ENCODE results near the gene HOXC5.
"Not testable (repeated sequence)": the region's sequence is repeated elsewhere in the genome, so short reads cannot be mapped to it uniquely, and the experiment has no call there.

The HOXC5 gene

DNA sequence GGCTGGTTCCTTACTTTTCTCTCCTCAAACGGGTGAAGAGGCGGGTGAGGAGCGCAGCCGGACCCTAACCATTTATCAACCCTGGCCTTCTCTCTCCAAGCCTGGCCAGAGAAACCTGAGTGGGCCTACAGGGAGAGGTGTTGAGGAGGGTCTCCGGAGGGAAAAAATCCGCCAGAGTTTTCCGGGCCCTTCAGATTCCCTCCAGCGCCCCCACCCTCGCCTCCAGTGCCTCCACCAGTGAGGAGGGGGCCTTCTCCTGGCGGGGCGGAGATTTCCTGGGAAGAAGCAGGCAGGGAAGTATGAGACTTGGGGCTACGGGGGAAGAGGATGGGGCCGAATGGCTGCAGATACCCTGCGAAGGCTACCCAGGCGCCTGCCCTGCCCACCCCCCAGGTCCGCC is 1.4 kb upstream of the HOXC5 start:
- no peak for DNase-seq (ENCODE audit: low read depth, low spot score)
- no peak overlapping the region for H3K27ac ChIP-seq

DNA sequence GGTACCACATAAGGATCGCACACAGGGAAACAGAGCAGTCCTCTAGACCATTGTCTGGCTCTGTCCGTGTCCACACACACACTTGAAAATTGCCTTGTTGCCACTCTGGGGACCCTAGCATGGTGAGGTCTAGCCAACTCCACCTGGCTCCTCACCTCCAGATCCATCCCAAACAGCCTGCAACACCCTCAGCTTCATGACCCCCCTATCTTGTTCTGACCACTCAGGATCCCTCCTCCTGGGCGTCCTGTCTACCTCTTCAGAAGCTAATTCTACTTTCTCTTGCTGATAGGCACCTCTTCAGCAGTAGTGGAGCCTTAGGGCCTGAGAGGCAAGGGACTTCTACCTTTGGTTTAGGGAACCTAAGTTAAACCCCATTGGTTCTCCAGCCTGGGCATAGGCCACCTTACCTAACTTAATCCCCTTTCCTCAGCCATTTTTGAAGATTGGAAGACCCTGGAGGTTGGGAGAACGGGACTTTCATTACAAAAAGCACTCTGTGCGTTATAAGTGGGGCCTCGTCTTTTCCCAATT is 697 bp upstream of the HOXC5 start:
- DNase-seq (ENCODE audit: low read depth, low spot score), result no peak
- H3K27ac ChIP-seq, result no peak overlapping the region

DNA sequence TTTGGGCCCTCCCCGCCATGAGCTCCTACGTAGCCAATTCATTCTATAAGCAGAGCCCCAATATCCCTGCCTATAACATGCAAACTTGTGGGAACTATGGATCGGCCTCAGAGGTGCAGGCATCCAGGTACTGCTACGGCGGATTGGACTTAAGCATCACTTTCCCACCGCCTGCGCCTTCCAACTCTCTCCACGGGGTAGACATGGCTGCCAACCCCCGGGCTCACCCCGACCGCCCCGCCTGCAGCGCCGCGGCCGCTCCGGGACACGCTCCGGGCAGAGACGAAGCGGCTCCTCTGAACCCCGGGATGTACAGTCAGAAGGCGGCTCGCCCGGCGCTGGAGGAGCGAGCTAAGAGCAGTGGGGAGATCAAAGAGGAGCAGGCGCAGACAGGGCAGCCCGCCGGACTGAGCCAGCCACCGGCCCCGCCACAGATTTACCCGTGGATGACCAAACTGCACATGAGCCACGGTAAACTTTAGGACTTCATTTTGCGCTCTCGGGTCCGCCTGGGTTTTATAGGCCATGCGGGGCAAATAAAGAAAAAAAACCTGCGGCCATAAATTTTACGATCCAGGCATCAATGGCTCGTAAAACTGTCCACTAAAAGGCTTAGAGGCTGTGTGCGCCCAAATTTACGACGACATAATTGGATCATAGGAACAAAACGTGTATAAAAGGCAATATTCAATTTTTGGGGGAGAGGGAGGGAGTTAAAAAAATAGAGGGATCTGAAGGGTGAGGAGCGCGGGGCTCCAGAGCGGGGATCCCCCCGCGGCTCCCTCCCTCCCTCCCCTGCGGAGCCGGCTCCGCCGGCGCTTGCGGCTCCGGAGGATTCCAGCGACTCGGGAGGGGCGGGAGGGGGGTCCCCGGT is 493 bp downstream of the HOXC5 start:
- no peak overlapping the region for H3K27ac ChIP-seq
- DNase-seq (ENCODE audit: low read depth, low spot score), result no peak

DNA sequence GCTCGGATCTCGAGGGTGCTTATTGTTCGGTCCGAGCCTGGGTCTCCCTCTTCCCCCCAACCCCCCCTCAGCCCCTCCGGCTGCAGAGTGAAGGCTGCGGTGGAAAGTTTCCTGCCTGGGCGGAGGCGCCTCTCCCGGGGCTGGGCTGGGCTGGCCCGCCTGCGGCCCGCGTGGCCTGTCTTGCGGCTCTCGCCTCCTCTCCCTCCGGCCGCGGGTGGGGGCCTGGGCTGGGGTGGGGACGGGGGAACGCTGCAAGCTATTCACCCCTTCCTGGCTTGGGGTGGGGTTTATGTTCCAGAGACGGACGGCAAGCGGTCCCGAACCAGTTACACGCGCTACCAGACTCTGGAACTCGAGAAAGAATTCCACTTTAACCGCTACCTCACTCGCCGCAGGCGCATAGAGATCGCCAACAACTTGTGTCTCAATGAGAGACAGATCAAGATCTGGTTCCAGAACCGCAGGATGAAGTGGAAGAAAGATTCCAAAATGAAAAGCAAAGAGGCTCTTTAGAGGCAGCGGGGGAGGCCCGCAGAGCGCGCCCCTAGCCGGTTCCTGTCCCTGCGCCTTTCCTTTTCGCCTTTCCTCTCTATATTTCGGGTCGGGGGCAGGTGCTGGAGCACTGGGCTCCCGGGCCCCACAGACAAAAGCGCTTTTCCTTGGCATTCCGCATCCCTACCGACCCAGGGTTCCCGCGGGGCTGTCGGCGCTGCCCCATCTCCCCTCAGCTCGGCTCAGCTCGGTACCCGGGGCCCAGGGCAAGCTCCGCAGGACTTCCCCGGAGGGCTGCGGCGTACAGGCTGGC is 1.3 kb downstream of the HOXC5 start:
- no peak overlapping the region for H3K27ac ChIP-seq
- DNase-seq (ENCODE audit: low read depth, low spot score), result no peak

DNA sequence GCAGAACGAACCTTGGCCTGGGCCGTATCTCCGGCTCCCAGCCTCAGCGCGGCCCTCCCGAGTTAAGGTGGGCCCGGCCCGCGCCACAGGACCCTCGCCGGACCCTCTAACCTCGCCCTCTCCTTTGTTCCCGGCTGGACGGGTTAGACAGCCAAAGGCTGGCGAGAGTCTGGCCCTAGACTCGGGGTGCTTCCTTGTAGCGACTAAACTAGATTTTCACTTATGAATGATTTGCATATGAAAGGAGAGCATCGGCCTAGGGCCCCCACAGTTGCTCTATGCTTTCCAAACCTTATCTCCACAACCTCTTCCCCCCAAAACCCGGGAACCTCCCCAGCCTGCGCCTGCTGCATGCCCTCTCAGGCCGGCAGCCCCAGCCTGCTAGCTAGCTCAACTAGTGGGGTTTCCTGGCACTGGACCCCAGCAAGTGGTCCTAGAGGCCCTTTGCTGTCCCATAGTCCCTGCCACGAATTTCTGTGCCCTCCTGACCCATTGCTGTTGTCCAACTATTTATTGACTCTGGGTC is 2.0 kb downstream of the HOXC5 start:
- DNase-seq (ENCODE audit: low read depth, low spot score), result no peak
- H3K27ac ChIP-seq, result no peak overlapping the region

DNA sequence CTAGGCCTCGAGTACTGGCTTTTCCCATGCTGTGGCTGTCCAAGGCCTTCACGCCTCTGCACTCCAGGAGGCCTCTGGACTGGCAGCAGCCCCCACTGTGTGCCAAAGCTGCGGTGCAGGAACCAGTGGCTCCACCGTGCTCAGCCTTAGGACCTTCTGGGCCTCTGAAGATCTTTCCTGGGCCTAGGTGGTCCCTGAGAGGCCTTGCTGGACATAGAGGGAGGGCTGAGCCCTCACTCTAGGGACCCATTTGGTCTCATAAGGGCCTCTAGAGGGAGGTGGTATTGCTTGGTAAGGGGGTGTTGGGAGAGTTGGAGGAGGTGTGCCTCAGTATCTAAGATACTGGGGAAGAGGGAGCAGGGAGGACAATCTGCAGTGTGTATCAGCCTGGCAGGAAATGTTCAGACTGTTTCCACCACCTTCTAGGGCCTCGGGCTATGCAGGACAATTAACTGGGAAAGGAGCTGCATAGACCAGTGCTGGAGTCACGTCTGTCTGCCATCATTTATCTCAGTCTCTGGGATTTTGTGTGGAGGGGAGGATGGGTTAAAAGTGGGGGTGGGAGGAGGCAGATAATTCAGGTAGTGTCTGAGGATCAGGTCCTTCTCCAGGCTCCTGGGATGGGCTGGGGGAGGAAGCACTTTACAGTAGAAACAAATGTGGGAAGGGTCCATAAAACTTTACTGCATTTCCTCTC is 2.9 kb downstream of the HOXC5 start:
- no peak for DNase-seq (ENCODE audit: low read depth, low spot score)
- H3K27ac ChIP-seq, result no peak overlapping the region

DNA sequence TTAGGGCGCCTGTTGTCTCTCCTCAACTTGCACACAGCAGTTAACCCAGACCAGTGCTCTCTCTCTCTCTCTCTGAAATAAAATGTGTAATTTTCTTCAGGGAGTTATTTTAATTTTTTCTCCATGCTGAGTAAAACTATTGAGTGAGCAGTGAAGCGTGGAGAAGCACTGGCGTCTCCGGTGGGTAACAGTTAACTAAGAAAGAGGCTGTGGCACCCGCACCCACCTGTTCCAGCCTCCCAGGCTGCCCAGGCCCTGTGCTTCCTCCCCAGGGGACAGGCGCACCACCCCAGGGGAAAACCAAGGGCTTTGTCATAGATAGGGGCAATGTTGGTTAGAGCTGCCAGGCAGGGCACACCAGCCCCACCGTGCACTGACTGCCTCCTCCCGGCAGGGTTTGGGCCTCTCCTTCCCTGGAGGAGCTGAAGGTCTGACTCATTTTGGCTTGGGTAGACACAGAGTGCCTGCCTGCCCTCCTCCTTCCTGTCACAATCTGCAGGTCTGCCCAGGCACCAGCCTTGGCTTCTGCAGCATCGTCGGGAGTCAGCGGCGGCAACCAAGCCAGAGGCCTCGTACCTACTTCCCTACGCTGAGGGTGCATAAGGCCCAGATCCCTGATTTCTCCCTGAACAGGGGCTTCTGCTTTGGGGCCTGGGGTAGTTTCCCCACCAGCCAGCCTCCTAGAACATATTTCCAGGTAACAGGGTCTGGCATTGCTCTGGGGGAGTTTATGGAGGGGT is 3.9 kb downstream of the HOXC5 start:
- no peak overlapping the region for H3K27ac ChIP-seq
- DNase-seq (ENCODE audit: low read depth, low spot score), result peak; percentile 18

DNA sequence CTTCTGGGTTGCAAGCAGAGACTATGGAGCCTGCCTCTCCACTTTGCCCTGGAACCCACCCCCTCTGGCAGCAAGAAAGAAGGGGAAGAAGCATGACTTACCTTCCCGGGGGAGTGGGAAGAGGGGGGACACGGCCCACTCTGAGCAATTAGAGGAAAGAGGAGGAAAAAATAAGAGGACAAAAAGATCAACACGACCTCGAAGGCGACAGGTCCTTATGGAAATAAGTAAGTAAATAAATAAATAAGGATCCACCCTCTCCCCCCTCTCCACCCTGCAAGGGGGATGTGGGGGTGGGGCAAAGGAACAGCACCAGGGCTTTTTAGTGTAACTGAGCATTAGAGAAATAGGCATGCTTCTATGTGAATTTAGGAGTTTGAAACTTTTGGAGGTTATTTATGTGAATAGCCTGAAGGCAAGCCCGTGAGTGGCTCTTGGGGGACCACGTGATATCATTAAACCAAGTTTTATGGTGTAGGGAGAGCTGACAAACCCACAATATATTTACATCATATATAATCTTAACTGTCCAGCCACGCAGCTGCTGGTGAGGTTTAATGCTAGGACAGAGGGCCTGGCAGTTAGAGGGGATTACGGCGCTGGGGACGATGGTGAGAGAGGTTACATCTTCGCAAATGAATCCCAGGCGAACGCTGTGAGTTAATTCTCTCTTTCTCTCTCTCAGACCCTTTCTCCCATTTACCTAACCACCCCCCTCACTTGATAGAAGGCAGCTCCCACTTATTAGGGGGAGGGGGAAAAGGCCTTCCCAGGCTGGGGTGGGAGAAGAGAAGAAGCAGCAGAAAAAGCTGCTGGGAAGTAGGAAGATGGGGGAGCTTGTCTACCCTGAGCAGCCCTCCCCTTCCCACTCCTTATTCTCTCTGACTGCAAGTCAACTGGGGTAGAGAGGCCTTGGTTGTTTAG is 4.8 kb downstream of the HOXC5 start:
- no peak for DNase-seq (ENCODE audit: low read depth, low spot score)
- H3K27ac ChIP-seq, result no peak overlapping the region

DNA sequence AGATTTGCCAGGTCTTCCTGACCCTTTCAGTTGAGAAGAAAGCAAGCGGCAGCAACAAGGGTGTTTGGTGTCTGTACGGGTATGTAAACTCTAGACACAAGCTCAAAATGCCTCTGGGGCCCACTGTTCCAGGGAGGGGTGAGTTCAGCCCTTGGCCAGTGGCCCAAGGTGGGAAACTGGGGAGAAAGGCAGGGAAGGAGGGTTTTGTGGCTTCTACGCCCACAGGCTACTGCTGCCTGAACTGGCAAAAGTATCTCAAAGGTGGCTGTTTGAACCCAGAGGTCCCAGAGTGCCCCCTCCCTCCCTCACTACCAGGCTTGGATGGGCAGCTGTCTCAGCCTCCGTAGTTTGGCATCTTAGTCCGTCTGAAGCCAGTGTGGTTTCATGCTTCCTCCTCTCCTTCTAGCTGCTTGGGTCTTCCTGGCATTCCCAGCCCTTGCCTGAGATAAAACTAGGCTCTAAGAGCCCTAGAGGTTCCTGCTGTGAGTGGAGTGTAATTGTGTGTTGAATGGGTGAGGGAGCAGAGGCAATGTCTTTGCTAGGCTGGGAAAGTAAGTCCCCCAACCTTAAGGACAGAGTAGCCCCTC is 5.5 kb downstream of the HOXC5 start:
- DNase-seq (ENCODE audit: low read depth, low spot score), result no peak
- H3K27ac ChIP-seq, result no peak overlapping the region

DNA sequence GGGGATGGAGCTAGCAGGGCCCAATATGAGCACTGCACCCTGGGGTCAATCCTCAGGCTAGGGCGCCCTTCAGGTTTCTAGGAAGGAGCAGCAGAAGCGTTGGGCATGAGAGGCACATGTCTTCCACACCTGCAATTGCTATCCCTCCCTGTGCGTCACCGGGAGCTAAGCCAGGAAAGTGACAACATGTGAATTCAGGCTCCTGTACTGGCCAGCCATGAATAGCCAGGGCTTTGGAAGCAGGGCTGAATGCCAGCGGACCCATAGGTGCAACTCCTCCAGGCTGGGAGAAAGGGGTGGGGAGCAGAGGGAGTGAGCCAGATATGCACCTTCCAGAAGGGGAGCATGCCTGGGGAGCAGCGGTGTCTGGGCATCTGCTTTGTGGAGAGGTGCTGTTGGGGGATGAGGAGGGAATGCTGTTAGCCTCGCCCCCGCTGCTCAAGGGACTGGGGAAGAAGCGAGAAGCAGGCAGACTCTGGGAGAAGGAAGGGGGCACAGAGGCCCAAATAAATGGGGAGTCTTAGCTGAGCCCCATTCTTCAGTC is 6.1 kb downstream of the HOXC5 start:
- DNase-seq (ENCODE audit: low read depth, low spot score), result peak; percentile 20
- no peak overlapping the region for H3K27ac ChIP-seq

DNA sequence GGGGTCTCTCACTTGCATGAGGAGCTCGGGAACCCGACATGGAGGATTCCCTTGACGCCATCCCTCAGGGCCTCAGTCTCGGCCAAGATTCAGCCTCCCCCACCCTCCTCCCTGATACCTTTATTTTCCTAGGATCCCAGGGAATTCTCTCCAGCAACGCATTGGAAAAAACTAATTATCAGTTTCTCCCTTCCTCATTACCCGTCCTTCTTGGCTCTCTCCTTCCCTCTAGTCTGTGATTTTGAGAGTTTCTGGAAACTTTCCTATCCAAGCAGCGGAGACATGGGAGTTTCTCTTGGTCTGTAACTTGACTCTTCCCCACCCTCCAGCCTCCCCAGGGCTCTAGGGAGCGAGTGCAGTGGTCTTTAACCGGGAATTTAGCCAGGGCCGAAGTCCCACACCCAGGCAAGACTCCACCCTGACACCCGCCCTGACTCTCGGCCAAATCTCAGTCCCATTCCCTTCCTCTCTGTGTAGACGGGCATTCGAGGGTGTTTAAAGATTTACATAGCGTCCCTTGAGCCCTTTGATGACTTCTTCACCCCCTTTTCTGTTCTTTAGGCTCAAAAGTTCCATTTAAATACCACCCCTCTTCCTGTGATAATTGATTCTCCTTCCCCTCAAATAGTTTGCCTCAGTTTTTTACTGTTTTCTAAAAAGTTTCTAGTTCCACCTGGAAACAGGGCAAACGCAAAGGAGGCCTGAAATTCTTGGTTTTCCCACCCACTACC is 6.7 kb downstream of the HOXC5 start:
- no peak overlapping the region for H3K27ac ChIP-seq
- DNase-seq (ENCODE audit: low read depth, low spot score), result no peak

DNA sequence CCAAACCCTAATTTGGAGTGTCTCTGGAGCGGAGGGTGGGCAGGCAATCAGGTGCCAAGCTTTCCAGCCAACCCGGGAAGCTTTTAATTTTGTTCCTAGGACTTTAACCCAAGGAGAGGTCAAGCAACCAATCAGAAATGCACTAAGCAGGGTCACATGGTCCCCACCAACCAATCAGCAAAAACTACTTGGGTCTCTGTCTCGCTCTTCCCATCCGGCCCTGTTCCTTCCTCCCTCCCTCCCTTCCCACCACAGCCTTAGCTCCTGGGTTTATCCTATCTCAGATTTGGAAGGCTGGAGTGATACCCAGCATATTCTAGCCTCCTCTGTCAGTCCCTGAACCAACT is 7.3 kb downstream of the HOXC5 start:
- no peak for DNase-seq (ENCODE audit: low read depth, low spot score)
- H3K27ac ChIP-seq, result no peak overlapping the region

DNA sequence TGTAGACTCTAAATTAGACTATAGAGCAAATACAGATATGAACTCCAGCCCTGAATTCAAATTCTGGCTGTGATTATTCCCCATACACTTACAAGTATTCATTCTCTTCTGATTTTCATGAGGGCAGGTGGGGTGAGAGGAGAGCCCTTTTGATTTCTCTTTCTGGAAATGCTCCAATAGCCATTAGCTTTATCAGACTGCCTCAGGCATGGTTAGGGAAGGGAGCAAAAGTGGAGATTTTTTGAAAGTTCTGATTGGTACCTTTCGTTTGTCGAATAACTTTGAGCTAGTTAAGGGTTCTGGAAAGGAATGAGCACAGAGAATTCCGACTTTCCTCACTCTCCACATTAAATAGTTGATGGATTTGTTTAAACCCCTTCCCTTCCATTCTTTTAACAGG is 7.8 kb downstream of the HOXC5 start:
- DNase-seq (ENCODE audit: low read depth, low spot score), result no peak
- H3K27ac ChIP-seq, result no peak overlapping the region

DNA sequence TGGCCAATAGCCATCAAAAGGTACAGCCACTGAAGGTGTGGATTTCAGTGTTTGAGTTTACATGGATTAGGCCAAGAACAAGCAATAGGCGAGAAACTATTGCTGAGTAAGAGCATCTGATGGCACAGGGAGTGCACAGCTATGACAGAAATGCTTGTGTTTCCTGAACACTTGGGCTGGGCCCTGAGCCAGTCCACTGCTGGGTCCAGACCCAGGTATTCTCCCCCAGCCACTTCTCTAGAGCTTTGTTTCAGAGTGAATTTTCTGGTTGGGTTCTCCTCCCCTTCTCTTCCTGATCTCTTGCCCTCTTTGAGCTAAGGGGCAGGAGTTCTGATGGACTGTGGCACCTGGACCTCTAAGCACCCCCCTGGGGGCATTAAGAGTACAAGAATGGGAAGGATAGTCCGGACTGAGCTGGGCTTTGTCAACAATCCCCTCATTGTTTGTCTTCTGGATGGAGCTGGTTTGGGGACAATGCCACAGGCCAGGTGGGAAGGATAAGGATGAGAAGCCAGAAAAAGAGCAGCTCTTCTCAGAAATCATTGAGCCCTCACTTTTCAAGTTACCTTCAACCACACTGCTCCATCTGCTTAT is 8.3 kb downstream of the HOXC5 start:
- H3K27ac ChIP-seq, result no peak overlapping the region

DNA sequence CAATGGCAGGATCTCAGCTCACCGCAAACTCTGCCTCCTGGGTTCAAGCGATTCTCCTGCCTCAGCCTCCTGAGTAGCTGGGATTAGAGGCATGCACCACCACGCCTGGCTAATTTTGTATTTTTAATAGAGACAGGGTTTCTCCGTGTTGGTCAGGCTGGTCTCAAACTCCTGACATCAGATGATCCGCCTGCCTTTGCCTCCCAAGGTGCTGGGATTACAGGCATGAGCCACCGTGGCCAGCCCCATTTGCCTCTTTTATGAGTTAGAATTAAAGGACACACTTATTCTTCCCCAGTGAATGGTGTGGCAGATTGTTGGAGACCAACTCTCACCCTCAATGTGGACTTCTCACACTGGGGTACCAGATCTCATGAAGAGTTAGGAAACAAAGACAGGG is 9.2 kb downstream of the HOXC5 start:
- not testable (repeated sequence) for H3K27ac ChIP-seq; DNase-seq (ENCODE audit: low read depth, low spot score)

More for the DNA sequence above, 8.3 kb downstream of the HOXC5 start:
- DNase-seq (ENCODE audit: low read depth, low spot score), result no peak

DNA sequence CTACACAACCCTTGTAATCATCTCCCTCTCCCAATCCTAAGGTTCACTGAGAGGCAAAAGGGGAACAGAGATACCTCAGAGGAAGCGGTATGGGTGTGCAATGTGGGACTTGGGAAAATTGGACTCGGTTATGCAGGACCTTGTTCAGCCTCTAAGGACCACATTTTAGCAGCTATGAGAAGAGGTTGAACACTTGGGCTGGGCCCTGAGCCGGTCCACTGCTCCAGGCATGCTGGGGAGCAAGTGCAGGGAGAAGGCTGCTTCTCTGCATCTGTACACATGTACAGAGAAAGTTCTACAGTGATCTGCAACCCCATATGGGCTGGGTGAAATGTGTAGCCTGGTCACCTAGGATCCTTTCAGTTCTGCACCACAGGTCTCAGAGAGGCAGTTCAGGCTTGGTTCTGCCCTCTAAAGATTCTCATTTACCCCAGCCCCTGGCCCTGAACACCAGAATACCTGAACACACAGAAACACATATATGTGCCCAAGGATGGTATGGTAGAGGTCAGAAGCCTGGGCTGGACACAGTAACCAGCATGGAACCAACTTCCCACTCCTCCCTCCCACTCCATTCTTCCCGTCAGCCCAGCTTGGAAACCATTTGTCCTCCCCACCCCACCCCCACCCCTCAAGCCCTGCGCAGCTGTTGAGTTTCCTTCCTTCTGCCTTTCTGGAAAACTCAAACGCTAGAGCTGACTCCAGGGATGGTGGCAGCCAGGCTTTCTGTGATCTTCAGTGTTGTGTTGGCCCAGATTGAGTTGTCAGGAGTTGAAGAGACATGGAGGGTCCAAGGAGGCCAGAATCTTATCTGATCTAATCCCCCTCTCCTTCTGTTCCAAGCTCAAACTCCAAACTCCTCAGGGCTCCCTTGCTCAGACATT is 10.4 kb downstream of the HOXC5 start:
- no peak overlapping the region for H3K27ac ChIP-seq
- DNase-seq (ENCODE audit: low read depth, low spot score), result no peak
